Measurements from ENCODE around the gene TARBP1.

TARBP1 gene

GRCh38 chr1:234355782-234356510 is 123.0 kb downstream of the TARBP1 start:
- H3K4me3 ChIP-seq (ENCODE audit: low read depth, low read length), result no peak overlapping the region

GRCh38 chr1:234348964-234349363 is 130.0 kb downstream of the TARBP1 start:
- H3K4me3 ChIP-seq (ENCODE audit: low read depth, low read length), result no peak overlapping the region

DNA sequence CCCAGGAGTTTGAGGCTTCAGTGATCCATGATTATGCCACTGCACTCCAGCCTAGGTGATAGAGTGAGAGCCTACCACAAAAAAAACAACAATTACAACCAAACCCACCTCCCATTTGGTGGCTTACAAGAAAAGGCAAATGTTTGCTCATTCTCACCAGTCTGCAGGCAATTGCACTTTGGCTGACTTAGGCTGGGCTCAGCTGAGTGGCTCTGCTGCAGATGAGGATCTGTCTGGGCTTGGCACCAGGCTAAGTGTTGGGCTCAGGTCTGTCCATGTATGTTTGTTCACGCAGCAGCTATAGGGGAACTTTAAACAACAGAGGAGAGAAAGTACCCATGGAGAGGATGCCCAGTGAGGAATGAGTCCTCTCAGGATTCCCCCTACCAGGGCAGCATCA is 133.7 kb downstream of the TARBP1 start:
- no peak overlapping the region for H3K4me3 ChIP-seq (ENCODE audit: low read depth, low read length)

- H3K4me3 ChIP-seq (ENCODE audit: low read depth, low read length), result no peak overlapping the region
These were observed 136.2 kb downstream of the TARBP1 start for GRCh38 chr1:234342774-234343173.
